Fibroblast of villous mesenchyme (primary cell): Measurements from ENCODE around the gene RPS2. TPM values are rescaled to one million over a fixed set of nuclear protein-coding genes. Genes with fewer than 3 reads are reported as not detected.

Source experiments
- DNase-seq: peaks from one replicate; pipeline ENCODE4 v3.0.0-alpha.2; 2010; ENCODE audit warnings: low read depth
- H3K4me3 ChIP-seq: 2 replicates; pipeline ENCODE4 v1.5.1; 2011; ENCODE audit warnings: low read depth, mild to moderate bottlenecking, low read length
- CTCF ChIP-seq: IDR thresholded peaks from 2 replicates; pipeline ENCODE4 v1.5.1; 2012; ENCODE audit warnings: low read depth, mild to moderate bottlenecking, low read length; ENCODE audit not compliant: insufficient read depth
- total RNA-seq: library from RNA; depleted of rRNA; stranded (reverse); fragments of >200 nt; gene quantifications from 2 replicates; pipeline ENCODE4 v1.2.3, GENCODE V29; 2012

The RPS2 gene
- total RNA-seq, 1 donor = 1,294 TPM

GRCh38 chr16:1919327-1919998 lies 45.2 kb downstream of the RPS2 start:
- DNase-seq = no peak
- TF ChIP-seq CTCF = no peak
- H3K4me3 ChIP-seq = no peak overlapping the region

- no peak for DNase-seq
- no peak for TF ChIP-seq CTCF
- no peak within 1 kb of the TSS for H3K4me3 ChIP-seq
Observed at GRCh38 chr16:1918351-1919326, 46.0 kb downstream of the RPS2 start, which contains the start of gene HS3ST6. HS3ST6 (minus strand) TSS chr16:1918415; CDS start chr16:1918323, 92 bp downstream.

- DNase-seq = no peak
- H3K4me3 ChIP-seq = no peak overlapping the region
- no peak for TF ChIP-seq CTCF
Observed at GRCh38 chr16:1917665-1918350, 46.8 kb downstream of the RPS2 start.

GRCh38 chr16:1917056-1917664 lies 47.5 kb downstream of the RPS2 start:
- TF ChIP-seq CTCF = no peak
- DNase-seq = no peak
- H3K4me3 ChIP-seq = no peak overlapping the region

GRCh38 chr16:1916640-1916990 lies 48.0 kb downstream of the RPS2 start:
- no peak for TF ChIP-seq CTCF
- DNase-seq = no peak
- H3K4me3 ChIP-seq = no peak overlapping the region
